ENCODE data around the gene MKS1.
A peak's percentile ranks its signal among the peaks of the same experiment; 100 is the strongest.

Gene MKS1

GRCh38 chr17:58242171-58242784 lies 23.2 kb upstream of the MKS1 start:
- peak; percentile 71 for DNase-seq

DNA sequence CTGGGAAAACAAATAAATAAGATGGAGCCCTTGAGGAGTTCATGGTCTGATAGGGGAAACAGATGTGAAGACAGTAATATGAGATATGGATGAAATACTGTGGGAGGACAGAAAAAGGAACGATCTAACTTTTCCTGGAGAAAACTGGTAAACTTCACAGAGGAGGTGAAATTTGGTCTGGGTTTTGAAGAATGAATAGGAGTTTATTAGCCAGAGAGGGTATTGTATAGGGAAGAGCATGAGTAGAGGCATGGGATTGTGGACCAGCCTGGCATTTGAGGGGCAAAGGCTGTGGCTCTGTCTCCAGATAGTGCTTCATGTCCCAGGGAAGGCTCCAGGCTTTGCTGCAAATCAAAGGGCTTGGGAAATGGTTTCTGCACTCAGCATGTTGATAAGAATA lies 20.9 kb upstream of the MKS1 start:
- DNase-seq, result no peak

- DNase-seq, result no peak
These were observed 19.1 kb upstream of the MKS1 start, which contains the start of gene LPO for GRCh38 chr17:58238147-58238634. LPO (plus strand) TSS chr17:58238584; CDS start chr17:58242980, 4,396 bp downstream.

DNA sequence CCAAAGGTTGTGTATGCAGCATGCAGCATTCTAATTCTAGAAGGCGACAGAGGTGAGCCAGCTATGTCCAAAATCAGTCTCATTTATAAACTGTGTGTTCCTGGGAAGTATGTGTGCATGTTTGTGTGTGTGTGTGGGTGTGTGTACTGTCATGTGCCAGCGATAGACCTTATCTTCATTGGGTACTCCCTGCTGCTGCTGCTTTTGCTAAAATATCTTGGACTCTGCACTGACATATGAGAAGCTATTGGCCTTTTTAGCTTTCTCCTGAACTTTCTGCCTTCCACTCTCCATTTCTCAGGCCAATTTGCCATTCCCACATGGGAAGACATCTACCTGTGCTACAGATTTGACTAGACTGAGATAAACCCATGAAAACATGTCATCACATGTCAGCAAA lies 17.3 kb upstream of the MKS1 start:
- no peak for DNase-seq

DNA sequence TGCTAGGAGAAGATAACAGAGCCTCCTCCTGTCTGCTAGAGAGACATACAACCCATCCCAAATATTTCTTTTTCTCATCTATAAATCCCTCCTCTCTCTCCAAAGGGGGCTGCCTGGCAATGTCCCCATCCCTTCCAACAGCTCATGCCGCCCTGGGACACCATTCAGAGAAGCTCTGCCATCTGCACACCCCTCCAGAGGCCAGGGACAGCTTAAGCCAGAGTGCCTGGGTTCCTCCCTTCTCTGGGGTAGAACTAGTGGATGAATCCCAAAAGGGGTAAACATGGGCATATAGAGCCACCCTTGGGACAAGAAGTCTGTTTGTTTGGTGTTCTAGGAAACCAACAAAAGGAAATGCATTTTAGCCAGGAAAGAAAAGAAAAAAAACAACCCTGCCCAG lies 16.8 kb upstream of the MKS1 start:
- no peak for DNase-seq

GRCh38 chr17:58234512-58234911 lies 15.5 kb upstream of the MKS1 start:
- DNase-seq, result no peak

GRCh38 chr17:58233543-58233942 lies 14.5 kb upstream of the MKS1 start:
- no peak for DNase-seq

GRCh38 chr17:58232707-58233156 lies 13.7 kb upstream of the MKS1 start:
- DNase-seq, result peak; percentile 17

DNA sequence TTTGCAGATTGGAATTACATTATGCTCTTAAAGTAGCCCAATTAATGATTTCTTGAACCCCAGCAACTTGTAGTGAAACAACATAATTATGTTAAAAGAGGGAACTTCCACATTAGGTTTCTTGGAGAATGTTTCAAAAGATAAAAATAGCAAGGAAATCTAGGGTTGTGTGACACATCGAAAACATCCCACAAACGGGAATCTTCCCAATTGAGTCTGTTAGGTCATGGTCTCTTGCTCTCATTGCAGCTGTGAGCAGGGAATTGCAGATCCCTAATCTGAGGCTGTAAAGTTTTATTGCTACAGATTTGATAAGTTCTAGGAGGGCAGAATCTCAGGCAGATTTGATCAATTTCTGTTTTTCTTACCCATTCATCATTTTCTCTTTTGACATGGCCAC lies 12.6 kb upstream of the MKS1 start:
- no peak for DNase-seq

DNA sequence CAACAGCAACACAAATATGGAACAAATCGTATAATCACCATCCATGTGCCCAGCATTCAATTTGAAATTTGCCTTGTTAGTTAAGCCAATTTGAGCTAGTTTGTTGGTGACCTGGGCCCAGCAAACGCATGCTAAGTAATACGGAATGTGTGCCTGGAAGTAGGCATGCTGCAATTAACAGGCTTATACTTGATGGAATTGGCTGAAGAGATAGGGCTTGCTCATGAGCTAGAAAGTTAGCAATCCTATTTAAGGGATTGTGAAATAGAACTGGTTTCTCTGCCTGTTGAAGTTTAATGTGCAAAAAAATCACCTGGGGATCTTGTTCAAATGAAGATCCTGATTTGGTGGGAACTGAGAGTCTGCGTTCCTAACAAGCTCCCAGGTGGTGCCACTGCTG lies 10.8 kb upstream of the MKS1 start:
- no peak for DNase-seq

- no peak for DNase-seq
These were observed 10.3 kb upstream of the MKS1 start for GRCh38 chr17:58229384-58229783.

- DNase-seq, result no peak
These were observed 9.6 kb upstream of the MKS1 start for GRCh38 chr17:58228679-58229078.

DNA sequence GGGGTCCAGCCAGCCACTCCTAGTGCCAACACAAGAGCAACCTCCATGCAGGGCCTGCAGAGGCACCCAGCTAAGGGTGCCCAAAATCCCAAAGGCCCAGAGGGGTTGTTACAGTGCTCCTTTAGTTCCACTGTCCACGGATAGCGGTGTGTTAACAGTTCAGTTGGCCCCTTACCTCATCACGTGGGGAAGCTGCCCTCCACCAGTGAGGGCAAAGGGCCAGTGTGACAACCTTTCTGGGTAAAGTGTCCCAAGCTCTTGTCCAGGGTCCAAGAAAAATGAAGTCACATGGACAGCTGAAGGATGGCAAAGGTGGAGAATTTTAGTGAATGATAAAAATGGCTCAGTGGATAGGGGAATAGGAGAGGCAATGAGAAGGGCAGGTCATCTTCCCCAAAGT lies 8.7 kb upstream of the MKS1 start:
- DNase-seq, result no peak

GRCh38 chr17:58224315-58224714 lies 5.3 kb upstream of the MKS1 start:
- DNase-seq, result no peak

- DNase-seq, result no peak
These were observed 731 bp upstream of the MKS1 start for GRCh38 chr17:58219789-58220183.

DNA sequence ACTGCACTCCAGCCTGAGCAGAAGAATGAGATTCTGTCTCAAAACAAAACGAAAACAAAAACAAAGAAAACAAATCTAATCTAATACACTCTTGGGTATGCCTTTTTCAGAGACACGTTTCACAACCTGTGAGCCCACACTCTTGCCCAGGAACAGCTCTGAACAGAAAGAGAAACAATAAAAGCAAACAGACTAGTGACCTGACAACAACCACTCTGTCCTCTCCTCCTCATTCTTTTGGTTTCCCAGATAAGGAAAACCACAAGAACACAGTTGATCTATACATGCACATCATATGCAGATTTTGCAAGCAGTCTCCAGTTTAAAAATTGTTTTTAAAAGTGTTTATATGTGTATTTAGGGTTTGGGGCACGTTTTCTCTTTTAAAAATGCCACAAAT lies 1.3 kb downstream of the MKS1 start:
- DNase-seq, result no peak

DNA sequence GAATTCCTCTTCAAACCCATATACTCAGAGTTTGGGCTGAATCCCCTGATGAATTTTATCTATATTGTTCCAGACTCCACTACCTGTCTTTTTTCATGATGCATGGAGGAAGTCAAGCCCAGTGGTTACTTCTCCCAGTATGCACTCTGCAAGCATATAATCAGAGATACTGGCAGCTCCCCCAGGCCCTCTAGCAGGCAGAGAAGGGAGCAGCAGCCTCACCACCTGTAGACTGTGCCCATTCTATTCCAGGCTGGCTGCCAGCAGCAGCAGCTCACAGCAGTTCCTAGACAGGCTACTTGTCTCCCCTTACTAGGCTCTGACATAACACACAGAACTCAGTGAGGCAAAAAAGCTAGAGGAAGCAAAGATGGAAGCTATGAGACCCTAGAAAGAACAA lies 3.4 kb downstream of the MKS1 start:
- DNase-seq, result no peak

DNA sequence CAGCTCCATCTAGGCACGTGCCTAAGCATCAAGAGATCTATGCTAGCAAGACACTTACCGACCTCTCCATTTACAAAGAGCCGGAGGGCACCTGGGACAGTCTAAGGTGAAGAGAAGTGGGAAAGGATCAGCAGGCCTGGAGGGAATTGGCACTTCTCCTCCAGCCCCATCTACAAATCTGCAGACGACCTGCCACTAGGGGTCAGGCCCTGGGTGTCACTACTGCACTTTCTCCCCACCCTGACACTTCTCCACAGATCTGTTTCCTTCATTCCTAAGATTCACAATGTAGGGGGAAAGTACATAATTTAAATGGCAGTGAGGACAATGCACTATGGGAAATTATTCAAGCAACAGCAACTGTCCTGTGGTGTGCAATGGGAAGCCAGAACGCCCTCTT lies 8.1 kb downstream of the MKS1 start:
- no peak for DNase-seq

DNA sequence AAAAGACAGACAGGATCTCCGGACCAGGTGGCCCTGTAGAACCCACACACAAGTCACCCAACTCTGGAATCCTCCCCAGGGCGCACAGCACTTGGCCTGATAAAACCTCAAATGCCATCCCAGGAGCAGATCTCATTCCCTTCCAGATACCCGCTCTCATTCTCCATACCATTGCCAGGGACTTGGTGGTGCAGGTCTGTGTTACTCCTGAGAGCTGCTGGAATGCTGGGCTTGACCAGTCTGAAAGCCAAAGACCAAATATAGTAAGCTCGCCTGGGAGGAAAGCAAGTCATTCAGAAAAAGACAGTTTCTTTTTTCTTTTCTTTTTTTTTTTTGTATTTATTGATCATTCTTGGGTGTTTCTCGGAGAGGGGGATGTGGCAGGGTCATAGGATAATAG lies 10.7 kb downstream of the MKS1 start:
- no peak for DNase-seq

GRCh38 chr17:58207451-58207850 lies 11.6 kb downstream of the MKS1 start:
- DNase-seq, result no peak

DNA sequence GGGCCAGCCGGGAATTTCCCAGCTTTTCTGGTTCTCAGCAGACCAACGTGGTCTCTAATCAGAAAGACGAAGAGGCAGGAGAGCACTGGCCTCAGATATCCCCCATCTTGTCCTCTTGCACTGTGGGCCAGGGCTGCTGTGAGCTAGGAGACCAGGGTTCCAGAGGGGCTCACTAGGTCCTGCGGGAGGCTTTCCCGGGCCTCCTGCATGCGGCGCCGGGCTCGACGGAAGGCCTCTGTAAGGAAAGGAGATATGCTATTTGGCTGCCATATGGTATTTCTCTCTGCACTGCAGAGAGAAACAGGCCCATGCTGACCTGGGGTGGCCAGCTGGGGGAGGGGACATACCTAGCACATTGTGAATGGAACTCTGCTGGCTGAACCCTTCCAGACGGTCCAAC lies 13.1 kb downstream of the MKS1 start:
- DNase-seq, result no peak

- DNase-seq, result no peak
These were observed 14.3 kb downstream of the MKS1 start for GRCh38 chr17:58204796-58205195.

DNA sequence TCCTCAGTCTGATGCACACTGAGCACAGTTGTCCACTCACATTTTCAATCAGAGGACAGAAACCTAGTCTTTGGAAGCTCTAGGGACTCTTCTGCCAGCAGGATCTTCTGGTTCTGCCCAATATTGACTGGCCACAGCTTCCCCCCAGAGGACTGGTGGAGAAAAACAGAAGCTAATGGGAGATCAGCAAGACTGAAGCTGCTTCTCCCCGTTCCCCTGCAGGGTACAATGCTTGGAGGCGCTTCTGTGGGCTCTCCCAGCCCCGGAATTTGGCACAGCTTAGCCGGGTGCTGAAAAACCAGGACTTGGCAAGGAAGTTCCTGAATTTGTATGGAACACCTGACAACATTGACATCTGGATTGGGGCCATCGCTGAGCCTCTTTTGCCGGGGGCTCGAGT lies 16.2 kb downstream of the MKS1 start:
- DNase-seq, result no peak

DNA sequence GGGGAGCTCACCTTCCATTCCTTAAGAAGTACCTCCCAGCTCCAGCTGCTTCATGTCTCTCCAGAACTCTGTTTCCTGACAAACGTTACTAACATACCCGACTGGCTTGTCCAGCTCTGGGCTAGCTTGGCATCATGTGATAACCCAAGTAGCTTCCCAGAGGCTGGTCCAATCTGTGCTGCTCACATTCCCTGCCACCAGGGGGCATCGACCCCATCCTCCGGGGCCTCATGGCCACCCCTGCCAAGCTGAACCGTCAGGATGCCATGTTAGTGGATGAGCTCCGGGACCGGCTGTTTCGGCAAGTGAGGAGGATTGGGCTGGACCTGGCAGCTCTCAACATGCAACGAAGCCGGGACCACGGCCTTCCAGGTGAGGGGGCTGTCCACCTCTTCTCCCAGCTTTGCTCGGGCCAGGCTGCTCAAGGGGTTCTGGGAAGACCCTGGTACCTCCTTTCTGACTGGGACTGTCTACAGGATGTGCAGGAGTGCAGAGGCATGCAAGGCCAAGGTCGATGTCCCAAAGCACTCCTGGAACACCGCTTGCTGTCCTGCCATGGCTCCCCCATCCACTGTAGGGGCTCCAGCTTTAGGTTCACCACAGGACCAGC lies 18.9 kb downstream of the MKS1 start:
- DNase-seq, result peak; percentile 61

GRCh38 chr17:58196610-58197009 lies 22.4 kb downstream of the MKS1 start:
- DNase-seq, result no peak
